Activated CD8-positive, alpha-beta memory T cell treated with anti-CD3 and anti-CD28 coated beads for 36 hours (primary cell): ENCODE results near the gene PRSS53. TPM values are rescaled to one million over a fixed set of nuclear protein-coding genes. Genes with fewer than 3 reads are reported as not detected.

ENCODE experiments used
- CTCF ChIA-PET: fragments of 350-600 bp; sonication (Branson Sonifier 250); formaldehyde crosslinking; loops from one replicate; lab custom pipeline; 2021; ENCODE audit warnings: antibody characterized with exemption; lab: Charles Lee
- POLR2A ChIA-PET: fragments of 350-600 bp; sonication (Branson Sonifier 250); formaldehyde crosslinking; loops from one replicate; lab custom pipeline; 2021; ENCODE audit warnings: antibody characterized with exemption; lab: Charles Lee
- total RNA-seq, 2 experiments: library from RNA; stranded (reverse); gene quantifications; one replicate each; pipeline ENCODE4 v1.2.3, GENCODE V29; 2021

PRSS53 gene
- total RNA-seq, 2 experiments from 2014 or later = 3.5 to 3.8 TPM

- ChIA-PET POLR2A (no interaction called here), CTCF (interaction anchor here (0.6 to 1.8 kb wide), 3 partner anchors 52 to 105 kb away, joined by 3 to 4 read pairs (median 4); partner anchors contain the start of gene HSD3B7)
Measured at GRCh38 chr16:31036691-31037090, 52.1 kb downstream of the PRSS53 start.

GRCh38 chr16:31033709-31034492, 54.8 kb downstream of the PRSS53 start:
- ChIA-PET CTCF (interaction anchor here (0.9 to 1.0 kb wide), 2 partner anchors 49 to 80 kb away, joined by 3 read pairs; partner anchors contain the start of gene HSD3B7), POLR2A (interaction anchor here (0.6 to 1.5 kb wide), 5 partner anchors 61 to 426 kb away, joined by 3 to 4 read pairs (median 3); partner anchors contain the start of genes ARMC5, KAT8 and VKORC1)

Other genes with a start within 250 kb of the PRSS53 start
- 10 to 100 TPM; 27.8 to 29.8 TPM for gene BCL7C, start 194.9 kb downstream of the PRSS53 start, total RNA-seq
- gene CTF1, start 192.3 kb downstream of the PRSS53 start, total RNA-seq = under 1 TPM; 0.13 to 0.21 TPM
- gene FBXL19, start 165.4 kb downstream of the PRSS53 start, total RNA-seq = 10 to 100 TPM; 29.9 to 30.1 TPM
- 1 to 10 TPM; 7.9 to 8.4 TPM for gene ORAI3, start 139.9 kb downstream of the PRSS53 start, total RNA-seq
- gene SETD1A, start 131.2 kb downstream of the PRSS53 start, total RNA-seq = 10 to 100 TPM; 26.9 to 27.3 TPM
- gene HSD3B7, start 103.7 kb downstream of the PRSS53 start, total RNA-seq = 1 to 10 TPM; 1.8 to 1.9 TPM
- gene STX1B, start 78.3 kb downstream of the PRSS53 start, total RNA-seq = under 1 TPM; 0.15 to 0.34 TPM
- 10 to 100 TPM; 40.0 to 41.2 TPM for gene STX4, start 55.4 kb downstream of the PRSS53 start, total RNA-seq
- 10 to 100 TPM; 16.8 to 17.2 TPM for gene ZNF668, start 14.7 kb downstream of the PRSS53 start, total RNA-seq
- gene ZNF646, start 14.5 kb downstream of the PRSS53 start, total RNA-seq = 10 to 100 TPM; 19.8 to 20.3 TPM
- 10 to 100 TPM; 72.7 to 81.6 TPM for gene VKORC1, start 5.9 kb upstream of the PRSS53 start, total RNA-seq
- 10 to 100 TPM; 49.5 to 49.7 TPM for gene BCKDK, start 19.4 kb upstream of the PRSS53 start, total RNA-seq
- gene KAT8, start 28.7 kb upstream of the PRSS53 start, total RNA-seq = 10 to 100 TPM; 53.1 to 54.8 TPM
- not detected for gene PRSS8, start 46.8 kb upstream of the PRSS53 start, total RNA-seq
- under 1 TPM; 0.23 to 0.31 TPM for gene PRSS36, start 61.1 kb upstream of the PRSS53 start, total RNA-seq
- 100 to 1,000 TPM; 678 to 692 TPM for gene FUS, start 91.2 kb upstream of the PRSS53 start, total RNA-seq
- gene PYCARD, start 113.8 kb upstream of the PRSS53 start, total RNA-seq = 1 to 10 TPM; 5.2 to 6.9 TPM
- not detected for gene TRIM72, start 125.2 kb upstream of the PRSS53 start, total RNA-seq
- gene PYDC1, start 128.2 kb upstream of the PRSS53 start, total RNA-seq = not detected
- gene ITGAM, start 171.0 kb upstream of the PRSS53 start, total RNA-seq = under 1 TPM; 0.84 to 0.89 TPM